Liver (tissue), 9 donors: ENCODE measurements around the gene CDC27. TPM values are rescaled to one million over a fixed set of nuclear protein-coding genes. Genes with fewer than 3 reads are reported as not detected.

Experiments used
- DNase-seq: peaks from one replicate; pipeline ENCODE4 v3.0.0-alpha.2; 2017; ENCODE audit warnings: low spot score
- H3K27ac ChIP-seq, 2 donors: one replicate each; pipeline ENCODE4 v1.7.0; 2013; ENCODE audit warnings: inconsistent platforms in 2 of 2, low read length in 2 of 2, control low read depth in 1 of 2, low read depth in 1 of 2, mild to moderate bottlenecking in 1 of 2
- H3K27me3 ChIP-seq, 4 donors: one replicate each; pipeline versions ENCODE4 v1.6.1 to v1.7.0; 2013; ENCODE audit warnings: low read length in 3 of 4, inconsistent platforms in 1 of 4, mild to moderate bottlenecking in 1 of 4, moderate library complexity in 1 of 4; ENCODE audit not compliant: control insufficient read depth in 4 of 4, insufficient read depth in 4 of 4
- H3K36me3 ChIP-seq, 4 donors: one replicate each; pipeline versions ENCODE4 v1.6.1 to v1.7.0; 2013; ENCODE audit warnings: low read length in 3 of 4, mild to moderate bottlenecking in 3 of 4, low read depth in 1 of 4, moderate library complexity in 1 of 4; ENCODE audit not compliant: control insufficient read depth in 4 of 4, insufficient read depth in 3 of 4
- H3K4me1 ChIP-seq, 4 donors: one replicate each; pipeline versions ENCODE4 v1.6.1 to v1.7.0; 2013; ENCODE audit warnings: low read length in 3 of 4, mild to moderate bottlenecking in 3 of 4, moderate library complexity in 1 of 4; ENCODE audit not compliant: control insufficient read depth in 4 of 4, insufficient read depth in 4 of 4
- H3K4me3 ChIP-seq, 3 donors: one replicate each; pipeline versions ENCODE4 v1.6.1 to v1.7.0; 2013; ENCODE audit warnings: low read length in 3 of 3, control low read depth in 1 of 3, low read depth in 1 of 3, mild to moderate bottlenecking in 1 of 3
- H3K9ac ChIP-seq, 2 donors: one replicate each; pipeline ENCODE4 v1.7.0; 2013; ENCODE audit warnings: low read length in 2 of 2, mild to moderate bottlenecking in 2 of 2, moderate library complexity in 2 of 2, control low read depth in 1 of 2, low read depth in 1 of 2
- H3K9me3 ChIP-seq, 4 donors: one replicate each; pipeline versions ENCODE4 v1.6.1 to v1.7.0; 2013; ENCODE audit warnings: low read length in 3 of 4; ENCODE audit not compliant: control insufficient read depth in 4 of 4
- ATF3 ChIP-seq: IDR thresholded peaks from 2 replicates; pipeline ENCODE4 v1.6.1; 2016; ENCODE audit warnings: antibody characterized with exemption
- CTCF ChIP-seq: fragments of 150-350 bp; IDR thresholded peaks from 2 replicates; pipeline ENCODE4 v1.5.1; 2017; ENCODE audit warnings: improper control_type of control experiment, low read depth, low read length; ENCODE audit not compliant: missing input control
- EGR1 ChIP-seq, 2 donors: IDR thresholded peaks; 2 replicates each; pipeline ENCODE4 v1.6.1; 2016 to 2018; ENCODE audit warnings: antibody characterized with exemption in 2 of 2, low read depth in 2 of 2
- FOXA2 ChIP-seq: IDR thresholded peaks from 2 replicates; pipeline ENCODE4 v1.6.1; 2016; ENCODE audit warnings: antibody characterized with exemption
- GABPA ChIP-seq, 2 donors: IDR thresholded peaks in 1 of 2; conservative IDR thresholded peaks in 1 of 2; 2 replicates each; pipeline ENCODE4 v1.6.1; 2016; ENCODE audit warnings: antibody characterized with exemption in 2 of 2, mild to moderate bottlenecking in 1 of 2, moderate library complexity in 1 of 2
- HNF4A ChIP-seq, 2 donors: conservative IDR thresholded peaks; 2 replicates each; pipeline ENCODE4 v1.6.1; 2016; ENCODE audit warnings: antibody characterized with exemption in 2 of 2, mild to moderate bottlenecking in 2 of 2
- HNF4G ChIP-seq: IDR thresholded peaks from 2 replicates; pipeline ENCODE4 v1.6.1; 2016; ENCODE audit warnings: antibody characterized with exemption
- JUND ChIP-seq, 2 donors: IDR thresholded peaks; 2 replicates each; pipeline ENCODE4 v1.6.1; 2016; ENCODE audit warnings: antibody characterized with exemption in 2 of 2
- NR2F2 ChIP-seq: IDR thresholded peaks from 2 replicates; pipeline ENCODE4 v1.6.1; 2016; ENCODE audit warnings: antibody characterized with exemption
- RAD21 ChIP-seq, 2 donors: IDR thresholded peaks; 2 replicates each; pipeline ENCODE4 v1.6.1; 2016; ENCODE audit warnings: antibody characterized with exemption in 2 of 2, mild to moderate bottlenecking in 2 of 2
- REST ChIP-seq: IDR thresholded peaks from 2 replicates; pipeline ENCODE4 v1.6.1; 2016; ENCODE audit warnings: antibody characterized with exemption, mild to moderate bottlenecking
- RXRA ChIP-seq, 2 donors: IDR thresholded peaks; 2 replicates each; pipeline ENCODE4 v1.6.1; 2017 to 2018; ENCODE audit warnings: antibody characterized with exemption in 2 of 2, mild to moderate bottlenecking in 1 of 2
- SP1 ChIP-seq: IDR thresholded peaks from 2 replicates; pipeline ENCODE4 v1.6.1; 2018; ENCODE audit warnings: antibody characterized with exemption, mild to moderate bottlenecking
- TAF1 ChIP-seq: conservative IDR thresholded peaks from 2 replicates; pipeline ENCODE4 v1.6.1; 2016; ENCODE audit warnings: antibody characterized with exemption, mild to moderate bottlenecking
- YY1 ChIP-seq: IDR thresholded peaks from 2 replicates; pipeline ENCODE4 v1.6.1; 2016; ENCODE audit warnings: antibody characterized with exemption, mild to moderate bottlenecking
- ZBTB33 ChIP-seq: IDR thresholded peaks from 2 replicates; pipeline ENCODE4 v1.6.1; 2016; ENCODE audit warnings: antibody characterized with exemption
- WGBS: extraction: QIAGEN DNeasy Blood & Tissue Kit; methylation state at CpG from one replicate; pipeline ENCODE4 v1.1.7; 2013; 5-methylcytosine and 5-hydroxymethylcytosine counted together
- polyA plus RNA-seq, 2 donors: library from polyadenylated mRNA; stranded (reverse) in 1 of 2; unstranded in 1 of 2; fragments of 200-250 nt in 1 of 2; fragments of >200 nt in 1 of 2; fragmentation: Nextera tagmentation in 1 of 2; extraction: Ambion mirVana in 1 of 2; gene quantifications; one replicate each; pipeline versions ENCODE4 v1.2.1 to v1.2.3, GENCODE V29; 2013 to 2015
- total RNA-seq, 2 donors: library from RNA; depleted of rRNA; stranded (reverse); fragments of >200 nt; gene quantifications; one replicate each; pipeline ENCODE4 v1.2.3, GENCODE V29; 2014
- donor health status: healthy.
- donor health status: healthy.
- donor health status: healthy.
- donor health status: healthy.
- donor health status: healthy.

The CDC27 gene
- total and polyA plus RNA-seq, 4 donors, result 16.8 to 148 (median 27.1) TPM

- H3K27me3 ChIP-seq, result no peaks in the 10 kb centered on the region
- WGBS, result 90% methylated on average over 4 of the region's 4 CpGs
- H3K9ac ChIP-seq, result no peak overlapping the region
- H3K27ac ChIP-seq, result no peak overlapping the region
- H3K9me3 ChIP-seq, result no peaks in the 10 kb centered on the region
- no peak overlapping the region for H3K4me3 ChIP-seq
- H3K36me3 ChIP-seq, result no peaks in the 10 kb centered on the region
- DNase-seq, result no peak
- peaks cover 0 to 6% (median 3%) of the 10 kb centered on the region in 4 donors for H3K4me1 ChIP-seq
- TF ChIP-seq REST, result no peak
- TF ChIP-seq TAF1, result no peak
- TF ChIP-seq GABPA (IDR thresholded peaks at IDR 0.05 in 1 of 2, conservative IDR thresholded peaks at IDR 0.05 in 1 of 2), result no peak
- TF ChIP-seq RAD21 (IDR thresholded peaks at IDR 0.05), result no peak
- no peak for TF ChIP-seq ATF3
- no peak for TF ChIP-seq CTCF
- no peak for TF ChIP-seq SP1
- no peak for TF ChIP-seq RXRA (IDR thresholded peaks at IDR 0.05)
- no peak for TF ChIP-seq ZBTB33
- no peak for TF ChIP-seq HNF4G
- TF ChIP-seq EGR1 (IDR thresholded peaks at IDR 0.05; ENCODE audit: low read depth in 2 of 2), result no peak
- no peak for TF ChIP-seq YY1
- TF ChIP-seq JUND (IDR thresholded peaks at IDR 0.05), result no peak
- TF ChIP-seq NR2F2, result no peak
- no peak for TF ChIP-seq FOXA2
- no peak for TF ChIP-seq HNF4A (conservative IDR thresholded peaks at IDR 0.05)
Observed at GRCh38 chr17:47095268-47095667, 93.8 kb downstream of the CDC27 start.

- H3K9me3 ChIP-seq, result no peaks in the 10 kb centered on the region
- H3K4me1 ChIP-seq, result peaks cover 0 to 5% (median under 1%) of the 10 kb centered on the region in 4 donors
- H3K4me3 ChIP-seq, result no peak overlapping the region
- TF ChIP-seq TAF1, result no peak
- no peak for TF ChIP-seq ATF3
- TF ChIP-seq CTCF, result no peak
- no peak for TF ChIP-seq HNF4A (conservative IDR thresholded peaks at IDR 0.05)
- 91% methylated on average over 3 of the region's 3 CpGs for WGBS
- no peak overlapping the region for H3K9ac ChIP-seq
- H3K27ac ChIP-seq, result no peak overlapping the region
- H3K27me3 ChIP-seq, result no peaks in the 10 kb centered on the region
- DNase-seq, result no peak
- no peaks in the 10 kb centered on the region for H3K36me3 ChIP-seq
Observed at GRCh38 chr17:47087093-47087492, 102.0 kb downstream of the CDC27 start.
